SK-N-SH (cell line): Measurements from ENCODE around the gene TMEM30A. TPM values are rescaled to one million over a fixed set of nuclear protein-coding genes. Genes with fewer than 3 reads are reported as not detected.

Source experiments
- CTCF ChIA-PET: fragments of 300-600, 350-600 bp; formaldehyde crosslinking; extraction: SDS; loops from one replicate; lab custom pipeline; 2021; lab: Yijun Ruan, JAX
- POLR2A ChIA-PET: fragments of 350-600 bp; sonication (Branson Sonifier 250); formaldehyde crosslinking; extraction: SDS; loops from one replicate; lab custom pipeline; 2020; ENCODE audit warnings: antibody characterized with exemption, inconsistent platforms; lab: Yijun Ruan, JAX
- DNase-seq: peaks from one replicate; pipeline ENCODE4 v3.0.0; 2012
- H2AFZ ChIP-seq: fragments of 200-600 bp; sonication (generic); 2 replicates; pipeline ENCODE4 v1.8.1; 2016; ENCODE audit warnings: antibody characterized with exemption, mild to moderate bottlenecking, low read depth
- H3F3A ChIP-seq: fragments of 200-600 bp; sonication (generic); replicated peaks from 2 replicates; pipeline ENCODE3; 2016; ENCODE audit warnings: antibody characterized with exemption, mild to moderate bottlenecking; ENCODE audit not compliant: insufficient read depth
- H3K27ac ChIP-seq, 2 experiments: fragments of 200-500 bp in 1 of 2; fragments of 200-600 bp in 1 of 2; sonication (Bioruptor generic) in 1 of 2; sonication (generic), shearing (Covaris generic) in 1 of 2; 2 replicates each; pipeline versions ENCODE4 v1.5.1 to v1.6.1; 2014 to 2016; ENCODE audit warnings: low read depth in 2 of 2, inconsistent platforms in 1 of 2, low read length in 1 of 2, mild to moderate bottlenecking in 1 of 2, mixed read lengths in 1 of 2
- H3K27me3 ChIP-seq: fragments of 200-600 bp; sonication (generic), shearing (Covaris generic); 2 replicates; pipeline ENCODE4 v1.6.1; 2016; ENCODE audit warnings: mixed run types; ENCODE audit not compliant: insufficient read depth
- H3K36me3 ChIP-seq, 2 experiments: fragments of 200-500 bp in 1 of 2; fragments of 200-600 bp in 1 of 2; sonication (Bioruptor generic) in 1 of 2; sonication (generic) in 1 of 2; replicated peaks in 1 of 2; 2 replicates each; pipeline versions ENCODE3 to v1.5.1; 2014 to 2016; ENCODE audit warnings: low read length in 1 of 2, mild to moderate bottlenecking in 1 of 2; ENCODE audit not compliant: insufficient read depth in 2 of 2, control insufficient read depth in 1 of 2
- H3K4me1 ChIP-seq, 2 experiments: fragments of 200-500 bp in 1 of 2; fragments of 200-600 bp in 1 of 2; sonication (Bioruptor generic) in 1 of 2; sonication (generic), shearing (Covaris generic) in 1 of 2; 2 replicates each; pipeline versions ENCODE4 v1.5.1 to v1.6.1; 2014 to 2016; ENCODE audit warnings: low read depth in 1 of 2, low read length in 1 of 2, mixed run types in 1 of 2; ENCODE audit not compliant: insufficient read depth in 2 of 2, control insufficient read depth in 1 of 2
- H3K4me2 ChIP-seq: fragments of 200-600 bp; sonication (generic), shearing (Covaris generic); 2 replicates; pipeline ENCODE4 v1.6.1; 2017; ENCODE audit warnings: mixed run types
- H3K4me3 ChIP-seq, 2 experiments: fragments of 200-500 bp in 1 of 2; fragments of 200-600 bp in 1 of 2; sonication (Bioruptor generic) in 1 of 2; sonication (generic), shearing (Covaris generic) in 1 of 2; 2 replicates each; pipeline versions ENCODE4 v1.5.1 to v1.8.1; 2014 to 2016; ENCODE audit warnings: low read depth in 2 of 2, inconsistent platforms in 1 of 2, low read length in 1 of 2, mild to moderate bottlenecking in 1 of 2, mixed read lengths in 1 of 2, moderate library complexity in 1 of 2
- H3K79me2 ChIP-seq: fragments of 200-600 bp; sonication (generic); 2 replicates; pipeline ENCODE4 v1.8.1; 2017; ENCODE audit warnings: mild to moderate bottlenecking; ENCODE audit not compliant: insufficient read depth
- H3K9ac ChIP-seq: fragments of 200-600 bp; sonication (generic); 2 replicates; pipeline ENCODE4 v1.6.1; 2017; ENCODE audit warnings: mixed run types
- H3K9me2 ChIP-seq: fragments of 200-600 bp; sonication (generic); 2 replicates; pipeline ENCODE4 v1.6.1; 2017; ENCODE audit warnings: mixed run types
- H3K9me3 ChIP-seq: fragments of 200-600 bp; sonication (generic); 2 replicates; pipeline ENCODE4 v1.6.1; 2017; ENCODE audit warnings: mixed run types, mild to moderate bottlenecking, moderate library complexity
- H4K20me1 ChIP-seq: fragments of 200-600 bp; sonication (generic); 2 replicates; pipeline ENCODE4 v1.6.1; 2017; ENCODE audit warnings: mild to moderate bottlenecking, mixed run types; ENCODE audit not compliant: insufficient read depth
- ELF1 ChIP-seq: IDR thresholded peaks from 2 replicates; pipeline ENCODE4 v1.4.0; 2012
- GABPA ChIP-seq: IDR thresholded peaks from 2 replicates; pipeline ENCODE4 v1.4.0; 2012; ENCODE audit warnings: low read depth, mild to moderate bottlenecking
- GATA2 ChIP-seq: sonication (generic); formaldehyde crosslinking; IDR thresholded peaks from 2 replicates; pipeline ENCODE4 v1.5.0; 2020; ENCODE audit warnings: mild to moderate bottlenecking, missing genetic modification reagents
- JUND ChIP-seq: IDR thresholded peaks from 2 replicates; pipeline ENCODE4 v1.4.0; 2012
- MXI1 ChIP-seq: IDR thresholded peaks from 2 replicates; pipeline ENCODE4 v1.6.1; 2012; ENCODE audit warnings: mild to moderate bottlenecking, low read depth, low read length, improper control_type of control experiment
- NFIC ChIP-seq: IDR thresholded peaks from 2 replicates; pipeline ENCODE4 v1.4.0; 2012; ENCODE audit warnings: borderline replicate concordance
- NRF1 ChIP-seq: IDR thresholded peaks from 2 replicates; pipeline ENCODE4 v1.6.1; 2012; ENCODE audit warnings: low read depth, mild to moderate bottlenecking, low read length
- PBX3 ChIP-seq: IDR thresholded peaks from 2 replicates; pipeline ENCODE4; 2012
- RAD21 ChIP-seq: IDR thresholded peaks from 2 replicates; pipeline ENCODE4 v1.6.1; 2012; ENCODE audit warnings: mild to moderate bottlenecking, low read length
- TAF1 ChIP-seq: IDR thresholded peaks from 2 replicates; pipeline ENCODE4 v1.6.1; 2012; ENCODE audit warnings: low read depth, mild to moderate bottlenecking, low read length, moderate library complexity, borderline replicate concordance
- WGBS: methylation state at CpG from one replicate; pipeline ENCODE4 v1.1.6; 2017; ENCODE audit warnings: low lambda C conversion rate; 5-methylcytosine and 5-hydroxymethylcytosine counted together
- polyA plus RNA-seq, 3 experiments: library from polyadenylated mRNA; depleted of rRNA; stranded (reverse); fragments of >200 nt; gene quantifications; 2 replicates each; pipeline ENCODE4 v1.2.3, GENCODE V29; 2012
- TF ChIP-seq, protein P1 (sequence below): IDR thresholded peaks from 2 replicates; pipeline ENCODE4 v1.4.0; 2012; ENCODE audit warnings: low read depth, borderline replicate concordance
- TF ChIP-seq, protein P2 (sequence below): IDR thresholded peaks from 2 replicates; pipeline ENCODE4 v1.4.0; 2012; ENCODE audit warnings: low read depth, borderline replicate concordance
- TF ChIP-seq, protein P3 (sequence below): fragments of 150-350 bp; IDR thresholded peaks from 2 replicates; pipeline ENCODE4 v1.6.1; 2016; ENCODE audit warnings: mild to moderate bottlenecking, low read depth, low read length
- TF ChIP-seq, protein P4 (sequence below): IDR thresholded peaks from 2 replicates; pipeline ENCODE4 v1.6.1; 2012; ENCODE audit warnings: mild to moderate bottlenecking, low read depth, low read length, moderate library complexity

The TMEM30A gene
- polyA plus RNA-seq, 1 of the 3 experiments (the other 2 are of a cell fraction), result 22.8 TPM

DNA sequence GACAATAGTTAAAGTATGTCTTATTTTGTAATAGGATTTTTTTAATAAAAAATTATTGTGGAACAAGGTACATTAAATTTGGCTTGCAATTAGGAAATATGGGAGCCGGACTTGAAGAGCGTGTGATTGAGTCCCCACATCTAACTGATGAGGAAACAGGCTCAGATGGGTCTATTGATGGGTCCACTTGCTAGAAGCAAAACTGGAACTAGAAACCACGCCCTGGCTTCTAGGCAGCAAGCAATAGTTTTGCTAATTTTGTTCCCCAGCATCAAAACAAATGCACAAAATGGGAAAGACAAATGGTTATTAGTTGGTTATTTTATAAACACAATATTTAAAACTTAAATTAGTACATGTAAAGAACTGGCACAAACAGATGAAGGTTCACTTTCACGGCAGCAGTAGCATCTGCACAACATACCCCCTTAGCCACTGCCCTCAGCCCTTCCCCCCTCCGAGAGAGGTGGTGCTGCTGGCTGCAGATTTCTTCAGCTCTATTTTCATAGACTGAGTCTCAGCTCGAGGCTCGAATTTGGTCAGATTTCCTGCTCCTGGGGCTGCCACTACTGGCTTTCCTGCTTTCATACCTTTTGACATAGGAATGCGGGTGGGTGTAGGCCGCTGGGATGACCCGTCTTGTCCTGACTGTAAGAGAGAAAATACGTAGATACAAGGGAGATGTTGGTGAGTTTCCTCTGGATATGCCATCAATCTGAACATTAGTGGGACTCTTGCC, 23.8 kb upstream of the TMEM30A start (continued):
- TF ChIP-seq PBX3, result no peak

DNA sequence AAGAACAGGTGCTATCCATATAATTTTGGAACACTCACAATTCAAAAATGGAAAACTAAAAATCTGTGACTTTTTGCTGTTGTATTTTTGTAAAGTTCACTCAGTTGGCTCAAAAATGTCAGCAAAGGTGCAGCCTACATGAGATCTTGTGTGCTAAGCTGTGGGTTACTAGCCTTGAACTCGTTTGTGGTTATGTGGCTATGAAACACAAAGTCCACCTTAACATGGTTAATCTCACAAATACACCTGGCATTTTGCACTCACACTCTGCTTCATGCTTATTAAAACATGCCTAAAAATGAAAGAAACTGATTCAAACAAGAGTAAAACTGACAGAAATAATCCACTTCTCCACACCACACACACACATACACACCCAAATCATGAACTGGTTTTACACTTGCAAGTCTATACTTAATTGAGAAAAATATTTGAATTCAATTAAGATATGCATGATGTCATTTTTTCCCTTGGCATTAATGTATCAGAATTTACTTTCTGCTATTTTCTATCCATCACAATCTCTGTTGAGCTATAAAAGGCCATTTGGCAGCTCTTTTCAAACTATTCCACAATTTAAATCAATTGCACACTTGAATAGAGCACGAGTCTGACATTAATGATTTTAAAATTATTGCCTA, 22.9 kb upstream of the TMEM30A start:
- no peak for DNase-seq
- Histone ChIP-seq H3K27ac (no peak overlapping the region), H3K79me2 (no peaks in the 10 kb centered on the region), H3K4me2 (no peak overlapping the region), H3K27me3 (no peaks in the 10 kb centered on the region), H3K9me2 (no peaks in the 10 kb centered on the region), H3K4me3 (no peak overlapping the region), H3K4me1 (no peaks in the 10 kb centered on the region), H4K20me1 (no peaks in the 10 kb centered on the region), H3K9me3 (no peaks in the 10 kb centered on the region), H3K36me3 (no peaks in the 10 kb centered on the region), H3F3A (no peaks in the 10 kb centered on the region), H2AFZ (no peak overlapping the region), H3K9ac (no peak overlapping the region)
- no peak for TF ChIP-seq NRF1
- TF ChIP-seq GATA2 (CRISPR knock-in tag), result no peak
- no peak for TF ChIP-seq TAF1
- TF ChIP-seq, protein P1, sequence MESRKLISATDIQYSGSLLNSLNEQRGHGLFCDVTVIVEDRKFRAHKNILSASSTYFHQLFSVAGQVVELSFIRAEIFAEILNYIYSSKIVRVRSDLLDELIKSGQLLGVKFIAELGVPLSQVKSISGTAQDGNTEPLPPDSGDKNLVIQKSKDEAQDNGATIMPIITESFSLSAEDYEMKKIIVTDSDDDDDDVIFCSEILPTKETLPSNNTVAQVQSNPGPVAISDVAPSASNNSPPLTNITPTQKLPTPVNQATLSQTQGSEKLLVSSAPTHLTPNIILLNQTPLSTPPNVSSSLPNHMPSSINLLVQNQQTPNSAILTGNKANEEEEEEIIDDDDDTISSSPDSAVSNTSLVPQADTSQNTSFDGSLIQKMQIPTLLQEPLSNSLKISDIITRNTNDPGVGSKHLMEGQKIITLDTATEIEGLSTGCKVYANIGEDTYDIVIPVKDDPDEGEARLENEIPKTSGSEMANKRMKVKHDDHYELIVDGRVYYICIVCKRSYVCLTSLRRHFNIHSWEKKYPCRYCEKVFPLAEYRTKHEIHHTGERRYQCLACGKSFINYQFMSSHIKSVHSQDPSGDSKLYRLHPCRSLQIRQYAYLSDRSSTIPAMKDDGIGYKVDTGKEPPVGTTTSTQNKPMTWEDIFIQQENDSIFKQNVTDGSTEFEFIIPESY, result no peak
- TF ChIP-seq, protein P2, sequence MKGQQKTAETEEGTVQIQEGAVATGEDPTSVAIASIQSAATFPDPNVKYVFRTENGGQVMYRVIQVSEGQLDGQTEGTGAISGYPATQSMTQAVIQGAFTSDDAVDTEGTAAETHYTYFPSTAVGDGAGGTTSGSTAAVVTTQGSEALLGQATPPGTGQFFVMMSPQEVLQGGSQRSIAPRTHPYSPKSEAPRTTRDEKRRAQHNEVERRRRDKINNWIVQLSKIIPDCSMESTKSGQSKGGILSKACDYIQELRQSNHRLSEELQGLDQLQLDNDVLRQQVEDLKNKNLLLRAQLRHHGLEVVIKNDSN, result no peak
- no peak for TF ChIP-seq ELF1
- TF ChIP-seq MXI1, result no peak
- no peak for TF ChIP-seq JUND
- TF ChIP-seq NFIC, result no peak
- TF ChIP-seq, protein P3, sequence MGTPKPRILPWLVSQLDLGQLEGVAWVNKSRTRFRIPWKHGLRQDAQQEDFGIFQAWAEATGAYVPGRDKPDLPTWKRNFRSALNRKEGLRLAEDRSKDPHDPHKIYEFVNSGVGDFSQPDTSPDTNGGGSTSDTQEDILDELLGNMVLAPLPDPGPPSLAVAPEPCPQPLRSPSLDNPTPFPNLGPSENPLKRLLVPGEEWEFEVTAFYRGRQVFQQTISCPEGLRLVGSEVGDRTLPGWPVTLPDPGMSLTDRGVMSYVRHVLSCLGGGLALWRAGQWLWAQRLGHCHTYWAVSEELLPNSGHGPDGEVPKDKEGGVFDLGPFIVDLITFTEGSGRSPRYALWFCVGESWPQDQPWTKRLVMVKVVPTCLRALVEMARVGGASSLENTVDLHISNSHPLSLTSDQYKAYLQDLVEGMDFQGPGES, result no peak
- no peak for TF ChIP-seq GABPA
- no peak for TF ChIP-seq RAD21
- TF ChIP-seq, protein P4, sequence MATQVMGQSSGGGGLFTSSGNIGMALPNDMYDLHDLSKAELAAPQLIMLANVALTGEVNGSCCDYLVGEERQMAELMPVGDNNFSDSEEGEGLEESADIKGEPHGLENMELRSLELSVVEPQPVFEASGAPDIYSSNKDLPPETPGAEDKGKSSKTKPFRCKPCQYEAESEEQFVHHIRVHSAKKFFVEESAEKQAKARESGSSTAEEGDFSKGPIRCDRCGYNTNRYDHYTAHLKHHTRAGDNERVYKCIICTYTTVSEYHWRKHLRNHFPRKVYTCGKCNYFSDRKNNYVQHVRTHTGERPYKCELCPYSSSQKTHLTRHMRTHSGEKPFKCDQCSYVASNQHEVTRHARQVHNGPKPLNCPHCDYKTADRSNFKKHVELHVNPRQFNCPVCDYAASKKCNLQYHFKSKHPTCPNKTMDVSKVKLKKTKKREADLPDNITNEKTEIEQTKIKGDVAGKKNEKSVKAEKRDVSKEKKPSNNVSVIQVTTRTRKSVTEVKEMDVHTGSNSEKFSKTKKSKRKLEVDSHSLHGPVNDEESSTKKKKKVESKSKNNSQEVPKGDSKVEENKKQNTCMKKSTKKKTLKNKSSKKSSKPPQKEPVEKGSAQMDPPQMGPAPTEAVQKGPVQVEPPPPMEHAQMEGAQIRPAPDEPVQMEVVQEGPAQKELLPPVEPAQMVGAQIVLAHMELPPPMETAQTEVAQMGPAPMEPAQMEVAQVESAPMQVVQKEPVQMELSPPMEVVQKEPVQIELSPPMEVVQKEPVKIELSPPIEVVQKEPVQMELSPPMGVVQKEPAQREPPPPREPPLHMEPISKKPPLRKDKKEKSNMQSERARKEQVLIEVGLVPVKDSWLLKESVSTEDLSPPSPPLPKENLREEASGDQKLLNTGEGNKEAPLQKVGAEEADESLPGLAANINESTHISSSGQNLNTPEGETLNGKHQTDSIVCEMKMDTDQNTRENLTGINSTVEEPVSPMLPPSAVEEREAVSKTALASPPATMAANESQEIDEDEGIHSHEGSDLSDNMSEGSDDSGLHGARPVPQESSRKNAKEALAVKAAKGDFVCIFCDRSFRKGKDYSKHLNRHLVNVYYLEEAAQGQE, result no peak
- ChIA-PET CTCF (interaction anchor here (0.9 to 1.6 kb wide), 3 partner anchors 10 to 219 kb away, joined by 3 to 6 read pairs (median 5); no protein-coding TSS in a partner anchor), POLR2A (no interaction called here)
- 53% methylated on average over 2 of the region's 2 CpGs for WGBS
